Raji (cell line): ENCODE results near the gene STOML3.

ENCODE experiments used
- POLR2A ChIP-seq: IDR thresholded peaks from 2 replicates; pipeline ENCODE4 v1.6.1; 2011; ENCODE audit warnings: low read depth, low read length, control low read depth; ENCODE audit not compliant: insufficient read depth

The STOML3 gene

DNA sequence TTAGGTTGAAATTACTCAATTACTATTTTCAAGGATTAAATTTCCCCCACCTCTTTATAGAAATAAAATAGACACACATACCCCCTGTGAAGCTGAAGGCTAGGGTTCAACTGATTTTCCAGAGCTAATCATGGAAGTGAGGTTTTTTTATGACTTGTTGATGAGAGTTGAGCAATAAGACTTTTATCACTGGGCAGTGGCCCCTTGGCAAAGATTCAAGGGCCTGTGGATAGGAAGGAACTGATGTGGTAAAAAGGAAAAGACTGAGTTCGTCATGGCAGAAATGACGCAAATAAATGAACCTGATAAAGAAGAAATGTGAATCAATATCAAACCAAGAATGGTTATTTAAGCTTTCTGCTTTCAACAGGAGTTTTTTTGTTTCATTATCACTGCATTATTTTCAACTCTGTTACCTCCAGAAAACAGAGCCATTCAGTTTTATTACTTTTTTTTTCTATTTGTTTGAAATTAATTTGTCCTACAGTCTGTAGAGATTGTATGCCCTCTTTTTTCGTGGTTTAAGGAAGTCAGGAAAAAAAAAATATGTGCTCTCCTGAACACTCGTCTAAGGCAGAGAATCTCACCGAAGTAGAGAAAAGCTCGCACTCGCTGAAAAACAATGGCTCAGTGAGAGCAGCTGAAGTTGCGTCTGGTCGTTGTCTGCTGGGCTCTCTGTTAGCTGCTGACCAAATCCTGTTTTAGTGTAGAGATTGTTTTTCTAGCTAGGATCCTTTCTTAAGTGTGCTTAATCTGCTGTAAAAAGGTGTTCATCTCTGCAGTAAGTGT lies 38.9 kb downstream of the STOML3 start:
- no peak for TF ChIP-seq POLR2A

GRCh38 chr13:38950987-38951386 lies 39.6 kb downstream of the STOML3 start:
- no peak for TF ChIP-seq POLR2A

DNA sequence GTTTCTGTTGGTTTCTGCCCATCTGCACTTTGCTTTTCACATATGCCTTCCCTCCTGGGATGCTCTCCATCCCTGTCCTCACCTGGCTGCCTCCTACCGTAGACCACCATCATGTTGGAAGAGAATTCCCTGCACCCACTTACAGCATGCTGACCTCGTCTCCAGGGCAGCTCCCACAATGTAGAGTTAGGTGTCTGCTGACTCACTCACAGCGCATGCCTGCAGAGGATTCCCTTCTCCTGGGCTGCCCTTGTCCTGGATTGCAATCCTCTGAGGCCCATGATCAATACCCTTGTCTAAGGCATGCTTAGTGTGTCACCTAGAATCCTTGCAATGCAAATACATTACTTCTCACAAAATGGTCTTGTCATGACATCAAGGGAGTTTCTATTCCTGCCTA lies 43.6 kb downstream of the STOML3 start:
- no peak for TF ChIP-seq POLR2A

DNA sequence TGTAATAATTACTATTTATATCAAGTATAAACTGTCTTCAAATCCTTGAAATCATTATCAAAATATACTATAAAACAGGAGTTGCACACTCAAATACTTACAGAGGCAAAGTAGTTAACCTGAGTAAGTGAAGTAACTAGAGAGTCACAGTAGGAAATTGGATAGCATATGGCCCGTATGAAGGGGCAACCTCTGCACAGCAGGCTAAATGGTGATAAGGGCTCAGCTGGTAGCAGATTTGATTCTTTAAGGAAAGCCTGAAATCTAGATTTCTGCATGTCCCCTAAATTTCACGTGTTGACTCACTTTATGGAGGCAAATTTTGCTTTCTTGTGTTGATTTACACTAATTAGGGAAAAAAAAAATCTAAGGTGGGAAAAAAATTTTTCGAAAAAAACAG lies 46.4 kb downstream of the STOML3 start:
- TF ChIP-seq POLR2A, result no peak

GRCh38 chr13:38943231-38943630 lies 47.4 kb downstream of the STOML3 start:
- no peak for TF ChIP-seq POLR2A

DNA sequence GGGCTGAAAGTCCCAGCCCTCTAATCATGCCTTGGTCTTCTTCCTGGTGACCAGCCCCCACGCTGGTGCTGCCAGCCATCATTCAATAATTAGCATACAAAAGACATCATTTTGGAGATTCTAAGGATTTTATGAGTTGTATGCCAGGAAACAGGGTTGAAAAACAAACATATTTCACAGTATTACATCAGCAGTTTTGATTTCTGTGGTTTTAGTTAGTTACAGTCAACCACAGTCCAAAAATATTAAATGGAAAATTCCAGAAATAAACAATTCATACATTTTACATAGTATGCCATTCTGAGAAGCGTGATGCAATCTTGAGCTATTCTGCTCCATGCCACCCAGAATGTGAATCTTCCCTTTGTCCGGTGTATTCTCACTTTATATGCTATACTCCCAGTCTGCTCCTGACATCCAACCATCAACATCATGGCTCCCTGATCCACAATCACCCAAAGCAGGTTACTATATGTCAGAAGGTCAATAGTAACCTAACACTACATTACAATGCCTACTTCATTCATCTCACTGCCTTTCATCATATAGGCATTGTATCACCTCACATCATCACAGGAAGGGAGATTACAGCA lies 49.2 kb downstream of the STOML3 start:
- TF ChIP-seq POLR2A, result no peak

- no peak for TF ChIP-seq POLR2A
Observed at GRCh38 chr13:38933786-38934185, 56.8 kb downstream of the STOML3 start.

- TF ChIP-seq POLR2A, result no peak
Observed at GRCh38 chr13:38922170-38922569, 68.5 kb downstream of the STOML3 start.

DNA sequence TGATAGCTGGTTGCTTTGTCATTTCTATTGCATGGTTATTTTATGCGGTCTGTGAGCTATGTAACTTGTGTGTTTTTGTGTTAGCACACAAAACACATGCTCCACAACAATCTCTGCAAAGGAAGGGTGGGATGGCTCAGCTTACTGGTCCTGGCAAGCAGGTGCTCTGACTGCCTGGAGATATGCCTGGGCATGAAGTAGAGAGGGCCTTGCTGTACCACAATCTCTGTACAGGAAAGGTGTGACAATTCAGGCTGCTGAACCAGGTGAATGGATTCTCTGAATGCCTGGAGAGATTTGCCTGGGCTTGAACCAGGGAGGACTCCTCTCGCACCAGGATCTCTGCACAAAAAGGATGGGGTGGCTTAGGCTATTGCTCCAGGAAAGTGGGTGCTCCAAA lies 69.5 kb downstream of the STOML3 start:
- TF ChIP-seq POLR2A, result no peak
